Mucosa of gallbladder (tissue), 1 donor: ENCODE results near the gene CA5A. TPM values are rescaled to one million over a fixed set of nuclear protein-coding genes. Genes with fewer than 3 reads are reported as not detected.
"Not testable (repeated sequence)": the region's sequence is repeated elsewhere in the genome, so short reads cannot be mapped to it uniquely, and the experiment has no call there.

Source experiments
- DNase-seq: peaks from one replicate; pipeline ENCODE4 v3.0.0-alpha.2; 2020; ENCODE audit warnings: low spot score
- total RNA-seq: library from RNA; stranded (reverse); gene quantifications from one replicate; pipeline ENCODE4 v1.2.1, GENCODE V29; 2021
- donor health status: DM: no; HTN: no; CAD: no.

CA5A gene
- 0.14 TPM for total RNA-seq

DNA sequence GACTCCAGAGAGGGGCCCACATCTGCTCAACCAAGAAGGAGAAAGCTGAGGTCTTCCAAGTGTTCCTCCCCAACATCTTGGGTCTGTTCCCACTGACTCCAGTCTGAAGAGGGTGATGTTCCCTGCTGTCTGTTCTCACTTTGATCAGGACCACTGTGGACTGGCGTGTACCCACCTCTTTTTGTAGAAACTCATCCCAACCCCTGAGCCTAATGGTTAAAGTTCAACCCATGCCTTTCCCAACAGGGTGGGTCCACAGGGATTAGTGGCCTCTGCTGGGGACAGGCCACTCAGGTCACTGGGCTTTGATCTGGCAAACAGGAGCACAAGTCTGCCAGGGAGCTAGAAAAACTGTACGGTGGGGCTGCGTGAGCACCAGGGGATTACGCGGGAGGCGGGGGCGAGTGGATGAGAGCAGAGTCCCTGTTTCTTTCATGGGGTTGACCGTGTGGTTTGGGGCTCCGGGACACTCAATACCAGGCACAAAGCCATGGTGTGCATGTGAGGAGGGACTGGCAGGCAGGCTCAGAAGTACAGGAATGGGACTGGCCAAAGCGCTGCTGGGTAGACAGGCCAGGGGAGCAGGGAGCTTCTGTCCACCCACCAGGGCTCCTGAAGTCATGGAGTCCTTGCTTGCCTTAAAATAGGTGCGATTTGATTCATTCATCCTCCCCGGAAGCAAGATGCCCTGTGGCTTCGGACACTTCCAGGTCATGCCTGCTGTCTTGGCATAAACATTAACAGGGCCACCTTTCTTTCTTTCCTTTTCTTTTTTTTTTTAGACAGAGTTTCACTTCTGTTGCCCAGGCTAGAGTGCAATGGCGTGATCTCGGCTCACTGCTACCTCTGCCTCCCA lies at the start of gene CA5A:
Gene CA5A (minus strand): TSS at position 155 of the 856 bp plus-strand sequence. CDS start 79 bp downstream, at position 76.
- DNase-seq: no peak

GRCh38 chr16:87985493-87985892 lies 49.2 kb upstream of the CA5A start:
- not testable (repeated sequence) for DNase-seq

DNA sequence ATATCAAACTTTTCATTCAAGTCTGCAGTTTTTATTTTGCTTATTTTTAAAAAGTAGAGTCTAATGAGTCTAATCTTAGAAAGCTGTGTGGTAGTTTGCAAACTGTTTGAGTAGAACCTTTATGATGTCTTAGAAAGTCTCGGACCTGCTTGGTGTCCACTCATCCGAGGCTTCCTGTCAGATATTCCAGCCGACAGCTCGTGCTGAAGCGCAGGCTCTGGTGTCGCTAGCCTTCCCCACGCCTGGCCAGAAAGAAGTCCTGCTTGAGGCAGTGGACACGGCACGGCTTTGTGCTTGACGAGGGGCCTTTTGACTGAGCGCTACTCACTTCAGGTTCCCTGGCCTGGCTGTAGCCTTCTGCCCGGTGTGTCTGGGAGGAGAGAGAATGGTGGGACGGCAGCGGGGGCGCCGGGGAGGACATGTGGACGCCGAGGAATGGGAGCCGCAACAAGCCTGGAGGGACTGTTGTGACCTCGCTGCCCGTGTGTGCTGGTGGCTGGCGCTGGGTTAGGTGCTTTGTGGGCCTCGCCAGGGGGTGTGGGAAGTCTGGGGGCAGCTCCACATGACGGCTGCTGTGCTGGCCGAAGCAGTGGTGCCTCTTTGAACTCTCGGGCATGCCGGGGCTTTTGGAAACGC lies 48.4 kb upstream of the CA5A start:
- DNase-seq: no peak

- not testable (repeated sequence) for DNase-seq
Measured at GRCh38 chr16:87984180-87984579, 47.9 kb upstream of the CA5A start.

DNA sequence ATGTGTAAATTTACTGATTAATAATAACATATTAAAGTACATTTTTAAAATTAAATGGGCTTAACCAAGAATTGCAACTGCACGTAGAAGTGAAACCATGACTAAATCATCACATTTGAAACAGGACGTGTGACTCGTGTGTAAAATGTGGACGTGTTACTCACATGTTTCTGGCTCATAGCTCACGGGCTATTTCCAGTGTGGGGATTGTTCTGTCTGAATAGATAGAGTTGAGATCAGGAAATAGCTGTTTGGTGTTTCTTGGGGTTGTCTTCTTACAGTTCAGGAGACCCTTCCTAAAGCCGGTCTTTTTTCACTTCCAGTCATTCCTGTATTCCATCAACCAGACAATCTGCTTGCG lies 47.4 kb upstream of the CA5A start:
- not testable (repeated sequence) for DNase-seq

DNA sequence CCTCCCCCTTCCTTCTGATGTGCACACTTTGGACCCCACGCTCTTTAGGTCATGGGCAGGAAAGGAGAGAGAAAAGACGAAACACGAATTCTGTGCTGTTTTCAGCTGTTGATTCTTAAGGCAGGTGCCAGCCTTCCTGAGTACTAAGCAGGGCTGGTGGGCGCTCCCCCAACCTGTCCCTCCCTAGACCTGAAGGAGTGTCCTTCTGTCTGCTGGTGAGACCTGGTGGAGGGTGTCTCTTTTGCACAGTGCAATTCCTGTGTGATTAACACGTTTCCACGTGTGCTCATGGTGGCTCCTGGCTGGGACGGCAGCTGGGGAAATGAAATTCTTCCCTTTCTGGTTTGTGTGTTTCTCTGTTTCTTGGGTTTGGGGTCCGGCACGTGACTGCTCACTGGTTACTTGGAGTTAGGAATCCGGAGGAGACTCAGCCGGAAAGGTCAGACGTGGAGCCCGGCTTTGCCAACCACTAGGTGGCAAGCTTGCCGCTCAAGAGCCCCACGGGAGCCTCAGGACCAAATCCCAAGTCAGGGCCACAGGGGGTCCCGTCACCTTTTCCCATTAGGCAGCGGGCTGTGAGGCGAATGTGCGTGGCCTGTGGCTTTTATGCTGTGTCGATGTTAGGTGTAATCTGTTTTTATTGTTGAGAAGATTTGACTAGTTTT lies 46.9 kb upstream of the CA5A start:
- not testable (repeated sequence) for DNase-seq

GRCh38 chr16:87982581-87983041 lies 46.3 kb upstream of the CA5A start:
- DNase-seq: peak; percentile 80

DNA sequence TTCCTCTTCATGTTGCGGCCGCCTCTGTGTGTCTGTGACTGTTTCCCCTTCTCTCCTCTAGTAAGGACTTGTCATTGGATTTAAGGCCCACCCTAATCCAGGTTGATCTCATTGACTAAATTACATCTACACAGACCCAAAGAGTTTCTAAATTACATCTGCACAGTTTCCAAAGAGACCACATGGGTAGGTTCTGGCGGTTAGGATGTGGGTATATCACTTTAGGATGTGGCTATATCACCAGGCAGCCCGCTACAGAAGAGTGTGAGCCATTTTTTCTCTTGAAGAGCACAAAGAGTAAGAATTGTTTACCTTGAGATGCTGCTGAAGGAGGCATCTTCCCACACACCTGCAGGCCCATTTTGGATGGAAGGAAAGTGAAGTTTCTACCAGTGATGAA lies 45.0 kb upstream of the CA5A start:
- DNase-seq: not testable (repeated sequence)

DNA sequence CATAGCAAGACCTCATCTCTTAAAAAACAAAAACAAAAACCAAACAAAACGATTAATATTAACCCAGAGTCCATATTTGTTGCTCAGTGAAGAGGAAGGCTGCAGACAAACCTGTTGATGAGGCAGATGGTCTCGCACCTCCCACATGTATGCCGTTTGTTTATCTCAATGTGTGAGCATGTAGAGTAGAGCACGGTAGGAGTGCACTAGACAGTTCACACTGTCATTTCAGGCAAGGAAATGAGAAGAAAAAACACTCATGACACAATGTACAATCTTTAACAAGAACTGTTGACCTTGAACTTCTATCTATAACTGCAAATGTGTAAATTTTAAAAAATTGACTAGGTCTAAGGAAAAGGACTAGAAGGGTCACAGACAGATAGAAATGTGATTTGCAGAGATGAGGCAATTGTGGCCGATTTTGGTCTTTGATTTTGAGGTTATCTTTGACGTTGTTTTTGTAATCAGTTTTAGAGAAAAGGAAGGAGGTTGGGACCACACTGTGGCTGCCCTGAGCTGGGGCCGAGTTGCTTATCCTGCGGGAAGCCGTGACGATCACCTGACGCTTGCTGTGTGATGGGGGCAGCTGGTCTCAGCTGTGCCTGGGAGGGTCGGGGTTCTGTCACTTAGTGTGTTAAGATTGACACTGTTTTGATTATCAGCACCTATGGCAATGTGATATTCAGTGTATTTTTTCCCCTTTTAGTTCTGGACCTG lies 43.7 kb upstream of the CA5A start:
- not testable (repeated sequence) for DNase-seq

DNA sequence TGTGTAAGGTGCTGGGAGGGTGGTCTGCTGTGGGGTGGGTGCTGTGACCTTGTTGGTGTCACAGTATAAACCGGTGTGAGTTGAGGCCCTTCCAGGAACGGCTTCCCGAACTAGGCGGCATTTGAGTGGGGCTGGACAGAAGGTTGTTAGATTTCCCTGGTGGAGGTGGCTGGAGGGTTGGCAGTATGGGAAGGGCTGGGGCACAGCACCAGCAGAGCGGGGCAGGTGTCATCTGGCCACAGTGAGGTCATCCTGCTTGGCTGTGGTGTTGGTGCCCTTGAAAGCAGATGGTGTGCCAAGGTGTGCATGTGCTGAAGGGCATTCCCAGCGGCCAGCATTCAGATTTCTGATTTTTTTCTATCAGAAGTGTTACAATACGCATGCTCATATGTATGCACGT lies 43.0 kb upstream of the CA5A start:
- no peak for DNase-seq

DNA sequence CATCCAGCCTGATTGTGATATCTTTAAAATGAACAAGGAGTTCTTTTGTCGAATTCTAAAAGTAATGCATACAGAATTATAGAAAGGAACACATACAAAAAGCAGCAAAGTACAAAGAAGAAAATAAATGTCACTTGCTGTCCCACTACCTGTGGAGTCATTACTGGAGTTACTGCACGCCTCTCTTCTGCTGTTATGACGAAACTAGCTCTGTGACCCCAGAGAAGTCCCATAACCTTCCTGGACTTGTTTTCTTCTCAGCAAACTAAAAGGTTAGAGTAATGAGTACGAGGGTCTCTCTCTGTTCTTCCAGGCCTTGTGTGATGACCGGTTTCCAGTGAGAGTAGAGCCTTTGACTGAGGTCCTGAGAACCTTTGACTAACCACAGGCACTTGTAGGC lies 41.8 kb upstream of the CA5A start:
- no peak for DNase-seq

GRCh38 chr16:87976665-87977064 lies 40.3 kb upstream of the CA5A start:
- DNase-seq: no peak

DNA sequence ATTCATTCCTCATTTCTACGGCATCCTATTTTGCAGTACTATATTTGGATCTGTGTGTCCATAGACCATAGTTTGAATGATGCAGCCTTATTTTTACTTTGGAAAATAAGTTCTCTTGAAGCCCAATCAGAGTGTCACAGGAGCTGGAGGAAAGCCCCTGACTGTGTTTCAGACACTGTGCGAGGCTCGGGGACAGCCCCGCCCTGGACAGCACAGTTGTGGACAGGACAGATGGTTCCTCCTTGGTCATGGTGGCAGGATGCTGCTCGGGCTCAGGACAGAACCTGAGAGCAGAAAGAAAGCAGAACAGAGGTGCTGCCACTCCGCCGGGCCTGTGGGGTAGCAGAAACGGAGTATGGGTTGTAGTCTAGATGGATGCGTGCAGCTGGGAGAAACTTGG lies 37.8 kb upstream of the CA5A start:
- DNase-seq: no peak

DNA sequence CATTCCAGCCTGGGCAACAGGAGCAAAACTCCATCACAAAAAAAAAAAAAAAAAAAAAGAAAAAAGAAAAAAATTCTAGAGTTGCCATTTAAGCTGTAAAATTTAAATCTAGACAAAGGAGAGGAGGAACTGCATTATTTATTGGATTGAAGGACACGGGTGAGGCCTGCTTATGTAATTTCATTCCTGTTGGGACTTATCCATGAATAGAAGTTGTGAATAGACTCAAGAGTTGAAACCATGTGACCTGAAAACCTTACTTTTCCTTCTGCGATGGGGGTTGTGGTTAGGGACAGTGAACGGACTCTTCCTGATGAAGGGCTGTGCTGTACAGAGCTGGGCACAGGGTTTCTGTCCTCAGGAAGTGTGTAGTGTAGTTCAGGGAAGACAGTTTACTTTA lies 37.4 kb upstream of the CA5A start:
- no peak for DNase-seq

DNA sequence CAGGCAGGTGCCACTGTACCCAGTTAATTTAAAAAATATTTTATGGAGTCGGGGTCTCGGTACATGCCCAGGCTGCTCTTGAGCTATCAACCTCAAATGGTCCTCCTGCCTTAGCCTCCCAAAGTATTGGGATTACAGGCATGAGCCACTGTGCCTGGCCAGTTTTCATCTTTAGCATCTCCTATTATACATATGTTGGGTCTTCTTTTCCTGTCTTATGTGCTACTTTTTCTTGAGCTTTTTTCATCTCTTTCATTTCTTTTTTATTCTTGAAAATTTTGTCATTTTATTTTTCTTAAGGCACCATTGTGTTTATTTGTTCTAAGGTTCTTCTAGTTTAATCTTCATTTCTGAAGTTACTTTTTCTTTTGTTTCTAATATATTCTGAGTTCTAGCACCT lies 35.6 kb upstream of the CA5A start:
- DNase-seq: no peak

DNA sequence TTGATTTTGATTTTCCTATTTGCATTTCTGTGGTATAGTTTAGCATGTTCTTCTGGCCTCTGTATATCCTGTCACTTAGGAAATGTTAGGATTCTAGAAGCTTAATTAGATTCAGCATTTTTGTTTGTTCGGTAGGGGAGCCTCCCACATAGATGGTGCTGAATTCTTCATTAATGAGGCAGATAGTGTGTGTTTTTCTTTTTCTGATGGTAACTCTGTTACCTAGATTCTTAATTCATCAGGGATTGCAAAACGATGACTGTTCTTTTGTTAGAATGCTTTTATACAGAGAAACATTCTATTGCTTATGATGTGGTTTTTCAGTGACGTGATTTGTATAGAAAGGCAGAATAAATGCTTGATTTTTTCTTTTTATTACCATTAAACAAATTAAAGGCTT lies 33.9 kb upstream of the CA5A start:
- no peak for DNase-seq

DNA sequence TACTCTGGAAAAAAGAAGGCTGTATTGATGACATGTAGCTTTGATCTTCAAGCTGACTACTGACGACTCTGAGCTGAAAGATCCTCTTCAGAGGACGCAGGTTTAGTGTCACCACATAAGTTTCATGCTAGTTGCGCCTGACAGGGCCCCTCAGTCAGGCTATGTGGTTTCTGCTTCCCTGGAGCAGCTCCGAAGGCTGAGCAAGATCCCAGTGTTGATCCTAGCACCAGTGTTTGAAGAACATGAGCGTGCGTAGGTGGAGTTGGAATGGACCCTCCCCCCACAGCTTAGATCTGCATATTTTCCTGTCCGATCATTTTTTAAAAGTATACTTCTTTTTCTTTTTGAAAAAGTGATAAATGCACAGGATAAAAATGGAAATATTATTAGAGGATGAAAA lies 32.2 kb upstream of the CA5A start:
- DNase-seq: no peak

DNA sequence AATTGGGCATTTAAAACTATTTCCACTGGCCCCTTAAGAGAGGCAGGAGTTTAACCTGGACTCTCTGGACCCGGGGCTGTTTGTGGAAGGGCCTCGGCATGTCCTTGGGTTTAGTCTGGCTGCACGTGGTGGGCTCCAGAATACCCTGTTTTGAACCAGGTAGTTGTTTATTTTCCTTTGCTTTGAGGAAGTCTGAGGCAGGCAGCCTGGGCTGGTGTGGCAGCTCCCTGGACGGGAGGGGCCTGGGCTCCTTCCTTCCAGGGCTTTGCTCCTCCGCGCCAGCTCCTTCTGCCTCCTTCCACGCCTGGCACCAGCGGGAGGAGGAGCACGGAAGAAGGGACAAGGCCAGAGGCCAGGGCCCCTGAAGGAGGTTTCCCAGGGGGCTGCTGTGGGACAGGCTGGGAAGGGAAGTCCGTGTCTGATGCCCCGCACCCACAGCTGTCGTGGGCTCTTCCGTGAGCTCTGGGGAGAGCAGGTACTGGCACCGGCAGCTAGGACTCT lies 30.4 kb upstream of the CA5A start:
- no peak for DNase-seq

DNA sequence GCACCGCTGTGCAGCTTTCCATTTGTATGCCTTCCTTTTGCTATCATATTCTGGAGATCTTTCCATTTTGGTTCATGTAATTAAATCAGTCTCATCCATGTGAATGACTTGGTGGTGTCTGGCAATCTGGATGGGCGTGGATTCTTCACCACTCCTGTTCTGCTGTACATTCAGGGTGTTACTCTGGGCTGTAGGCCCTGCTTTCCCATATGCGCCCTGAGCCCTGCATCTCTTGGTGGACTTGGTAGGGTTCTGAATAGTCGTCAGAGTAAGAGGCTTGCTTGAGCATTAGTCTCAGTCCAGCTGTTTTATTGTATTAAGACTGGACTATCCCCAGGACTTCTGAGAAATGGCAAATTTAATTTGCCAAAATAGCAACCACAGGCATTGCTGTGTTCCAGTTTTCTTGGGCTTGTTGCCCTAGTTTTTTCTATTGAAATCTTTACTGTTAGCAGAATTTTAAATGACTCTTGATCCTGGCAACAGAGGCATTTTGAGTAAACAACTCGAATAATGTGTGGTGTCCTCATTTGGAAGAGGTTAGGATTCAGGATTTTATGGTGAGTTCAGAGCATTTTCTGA lies 29.8 kb upstream of the CA5A start:
- DNase-seq: no peak

DNA sequence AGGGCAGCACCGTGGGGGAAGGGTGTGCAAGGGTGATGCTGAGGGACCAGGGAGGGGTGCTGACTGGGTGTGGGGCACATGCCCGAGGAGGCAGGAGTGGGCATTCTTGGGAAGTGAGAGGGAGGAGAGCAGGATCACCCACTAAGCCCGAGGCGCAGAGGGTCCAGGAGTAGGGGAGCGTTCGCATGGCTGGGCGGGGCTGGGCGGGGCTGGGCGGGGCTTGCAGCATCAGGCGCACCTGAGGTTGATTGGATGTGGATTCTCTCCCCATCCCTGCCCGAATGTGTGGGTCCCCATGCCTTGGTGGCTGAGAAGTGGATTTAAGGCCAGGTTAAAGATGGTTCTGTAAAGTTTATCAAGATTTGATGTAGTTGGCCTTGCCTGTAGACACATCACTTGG lies 29.1 kb upstream of the CA5A start:
- DNase-seq: no peak

- no peak for DNase-seq
Measured at GRCh38 chr16:87964049-87964659, 27.8 kb upstream of the CA5A start.
